GM12878 (cell line): ENCODE data around the gene PHF1. TPM values are rescaled to one million over a fixed set of nuclear protein-coding genes. Genes with fewer than 3 reads are reported as not detected.
A peak's percentile ranks its signal among the peaks of the same experiment; 100 is the strongest.

Experiments used
- ATAC-seq: fragments of 200-7000 bp; cut with Tn5 transposase; 3 replicates; pipeline ENCODE4 v1.9.1; 2020; ENCODE audit warnings: mild to moderate bottlenecking, moderate library complexity
- BruUV-seq: library from RNA; stranded (reverse); fragments of 400-500 nt; replicated peaks from 2 replicates; lab custom pipeline; 2021; lab: Mats Ljungman, UMichigan
- CTCF ChIA-PET: fragments of 300-600 bp; sonication (Branson Sonifier 250); formaldehyde crosslinking; extraction: SDS; loops from one replicate; lab custom pipeline; 2021; ENCODE audit warnings: inconsistent platforms; lab: Yijun Ruan, JAX
- POLR2A ChIA-PET: fragments of 350-600 bp; formaldehyde crosslinking; extraction: SDS; loops from one replicate; lab custom pipeline; 2021; ENCODE audit warnings: inconsistent platforms; lab: Charles Lee
- RAD21 ChIA-PET: fragments of 300-600 bp; sonication (Branson Sonifier 250); formaldehyde crosslinking; loops from one replicate; lab custom pipeline; 2023; ENCODE audit warnings: antibody characterized with exemption; ENCODE audit not compliant: unreplicated experiment; lab: Charles Lee
- SMC1A ChIA-PET: fragments of 300-600 bp; sonication (Branson Sonifier 250); formaldehyde crosslinking; loops from one replicate; lab custom pipeline; 2023; ENCODE audit not compliant: unreplicated experiment, uncharacterized antibody; lab: Charles Lee
- DNase-seq: peaks from one replicate; pipeline ENCODE4 v3.0.0-alpha.2; 2011; ENCODE audit warnings: low read depth, low spot score
- FAIRE-seq: peaks from 3 replicates; lab custom pipeline; 2011; peaks lifted over from hg19 to GRCh38; lab: Jason Lieb, UNC
- H2AFZ ChIP-seq: 2 replicates; pipeline ENCODE4 v1.6.0; 2011; ENCODE audit warnings: low read depth, low read length, control low read depth; ENCODE audit not compliant: control insufficient read depth
- H3K27ac ChIP-seq: 2 replicates; pipeline ENCODE4 v1.5.1; 2011; ENCODE audit warnings: control low read depth; ENCODE audit not compliant: control insufficient read depth, insufficient read depth
- H3K27me3 ChIP-seq, 2 experiments: replicated peaks in 1 of 2; 2 replicates each; pipeline versions ENCODE4 v1.6.0 to v1.6.1; 2011; ENCODE audit warnings: low read length in 1 of 2; ENCODE audit not compliant: control insufficient read depth in 2 of 2, insufficient read depth in 2 of 2
- H3K36me3 ChIP-seq, 2 experiments: 2 replicates each; pipeline ENCODE4 v1.5.1; 2011; ENCODE audit warnings: low read length in 1 of 2; ENCODE audit not compliant: control insufficient read depth in 2 of 2, insufficient read depth in 2 of 2
- H3K4me1 ChIP-seq: 2 replicates; pipeline ENCODE4 v1.6.1; 2011; ENCODE audit warnings: mild to moderate bottlenecking, low read length, moderate library complexity, mixed read lengths; ENCODE audit not compliant: control insufficient read depth, insufficient read depth
- H3K4me2 ChIP-seq: 2 replicates; pipeline ENCODE4 v1.6.0; 2011; ENCODE audit warnings: control low read depth; ENCODE audit not compliant: control insufficient read depth, insufficient read depth
- H3K4me3 ChIP-seq: fragments of 200-600 bp; sonication (generic); 2 replicates; pipeline ENCODE4 v1.5.1; 2016
- H3K79me2 ChIP-seq: 2 replicates; pipeline ENCODE4 v1.6.0; 2011; ENCODE audit warnings: low read length; ENCODE audit not compliant: control insufficient read depth, insufficient read depth
- H3K9ac ChIP-seq: 2 replicates; pipeline ENCODE4 v1.8.0; 2011; ENCODE audit warnings: low read length, control low read depth, mixed read lengths; ENCODE audit not compliant: control insufficient read depth, insufficient read depth
- H3K9me3 ChIP-seq: replicated peaks from 3 replicates; pipeline ENCODE4 v1.5.1; 2011; ENCODE audit warnings: mild to moderate bottlenecking, low read length; ENCODE audit not compliant: control insufficient read depth, insufficient read depth
- H4K20me1 ChIP-seq: 2 replicates; pipeline ENCODE4 v1.6.0; 2011; ENCODE audit not compliant: control insufficient read depth, insufficient read depth
- ELK1 ChIP-seq: IDR thresholded peaks from 2 replicates; pipeline ENCODE4 v1.6.1; 2012; ENCODE audit warnings: low read depth, low read length, improper control_type of control experiment
- KLF5 ChIP-seq: fragments of 450-650 bp; IDR thresholded peaks from 2 replicates; pipeline ENCODE4 v1.6.1; 2014; ENCODE audit warnings: mild to moderate bottlenecking; ENCODE audit not compliant: partially characterized antibody
- MEF2A ChIP-seq: IDR thresholded peaks from 2 replicates; pipeline ENCODE4 v1.6.1; 2011; ENCODE audit warnings: low read depth, mild to moderate bottlenecking, low read length, moderate library complexity; ENCODE audit not compliant: insufficient read depth
- MXI1 ChIP-seq: fragments of 150-350 bp; IDR thresholded peaks from 2 replicates; pipeline ENCODE4 v1.6.1; 2011; ENCODE audit warnings: low read depth, mild to moderate bottlenecking, inconsistent platforms, low read length, improper control_type of control experiment
- PAX8 ChIP-seq: fragments of 450-650 bp; IDR thresholded peaks from 2 replicates; pipeline ENCODE4 v1.6.1; 2017; ENCODE audit warnings: mild to moderate bottlenecking, moderate library complexity
- WGBS: methylation state at CpG from one replicate; pipeline ENCODE4 v1.1.6; 2016; ENCODE audit warnings: low lambda C conversion rate; ENCODE audit not compliant: insufficient replicate concordance, insufficient coverage; ENCODE audit errors: missing lambda C conversion rate; 5-methylcytosine and 5-hydroxymethylcytosine counted together
- in situ Hi-C: fragments of 300-500 bp; cut with MboI; formaldehyde crosslinking; loops from 9 replicates; pipeline ENCODE4 v1.14.3; 2018; ENCODE audit warnings: mixed read lengths
- intact Hi-C: fragments of 100-400 bp; cut with micrococcal nuclease; formaldehyde crosslinking; loops from one replicate; pipeline ENCODE4 v1.14.2; 2022; ENCODE audit not compliant: unreplicated experiment
- polyA plus RNA-seq, 11 experiments: library from polyadenylated mRNA; depleted of rRNA in 4 of 11; unstranded in 6 of 11; stranded (reverse) in 5 of 11; fragments of >200 nt; fragmentation: Nextera tagmentation in 4 of 11; fragmentation: Illumina TruSeq in 1 of 11; extraction: Ambion mirVana in 4 of 11; extraction: Trizol in 1 of 11; gene quantifications; 1 replicate in 1 of 11; 2 replicates in 10 of 11; pipeline versions ENCODE4 v1.2.1 to v1.2.3, GENCODE V29; 2011 to 2016; ENCODE audit warnings: inconsistent platforms in 2 of 11, missing spikeins in 2 of 11, low read depth in 1 of 11
- total RNA-seq, 4 experiments: library from RNA; depleted of rRNA in 3 of 4; stranded (reverse); fragments of >200 nt in 3 of 4; fragmentation: Illumina TruSeq in 1 of 4; extraction: Trizol in 1 of 4; gene quantifications; 2 replicates each; pipeline versions ENCODE4 v1.2.1 to v1.2.3, GENCODE V29; 2013 to 2021
- TF ChIP-seq, protein P1 (sequence below): fragments of 450-650 bp; IDR thresholded peaks from 2 replicates; pipeline ENCODE4 v1.6.1; 2014; ENCODE audit warnings: mild to moderate bottlenecking

Gene PHF1
- total and polyA plus RNA-seq, 10 of the 15 experiments (the other 5 are each of a cell fraction or from before 2014, with no cell fraction given): 1.3 to 17.8 (median 6.2) TPM

DNA sequence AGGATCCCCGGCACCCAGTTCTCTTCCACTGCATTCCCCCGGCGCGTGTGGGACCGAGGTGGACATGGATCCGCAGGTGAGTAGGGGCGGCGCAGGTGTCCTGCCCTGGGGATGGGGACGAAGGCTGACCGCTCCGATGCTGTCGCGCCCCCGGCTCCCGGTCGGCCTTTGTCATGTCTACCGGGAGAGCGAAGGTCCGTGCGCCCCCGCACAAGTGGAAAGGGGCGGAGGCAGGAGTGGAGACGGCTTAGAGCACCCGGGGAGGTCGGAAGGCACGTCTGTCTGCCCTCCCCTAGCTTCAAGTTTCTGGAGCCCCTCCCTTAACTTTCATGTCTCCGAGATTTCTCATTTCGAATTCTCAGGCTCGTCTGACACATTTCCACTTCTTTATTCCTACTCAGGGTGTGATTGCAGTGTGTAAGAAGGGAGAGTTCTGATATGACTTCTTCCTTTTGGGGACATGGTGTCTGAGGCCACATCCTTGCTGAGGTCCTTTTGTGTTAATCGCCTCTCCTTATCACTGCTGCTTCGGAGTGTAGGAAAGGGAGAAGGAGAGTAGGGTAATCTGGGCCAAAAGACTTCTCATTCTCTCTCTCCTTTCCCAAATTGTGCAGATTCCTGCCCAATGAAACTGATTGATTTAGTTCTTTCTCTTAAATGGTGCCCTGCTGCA is 18.8 kb upstream of the PHF1 start (continued):
- TF ChIP-seq, protein P1, sequence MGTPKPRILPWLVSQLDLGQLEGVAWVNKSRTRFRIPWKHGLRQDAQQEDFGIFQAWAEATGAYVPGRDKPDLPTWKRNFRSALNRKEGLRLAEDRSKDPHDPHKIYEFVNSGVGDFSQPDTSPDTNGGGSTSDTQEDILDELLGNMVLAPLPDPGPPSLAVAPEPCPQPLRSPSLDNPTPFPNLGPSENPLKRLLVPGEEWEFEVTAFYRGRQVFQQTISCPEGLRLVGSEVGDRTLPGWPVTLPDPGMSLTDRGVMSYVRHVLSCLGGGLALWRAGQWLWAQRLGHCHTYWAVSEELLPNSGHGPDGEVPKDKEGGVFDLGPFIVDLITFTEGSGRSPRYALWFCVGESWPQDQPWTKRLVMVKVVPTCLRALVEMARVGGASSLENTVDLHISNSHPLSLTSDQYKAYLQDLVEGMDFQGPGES: no peak
- no peak for TF ChIP-seq ELK1

DNA sequence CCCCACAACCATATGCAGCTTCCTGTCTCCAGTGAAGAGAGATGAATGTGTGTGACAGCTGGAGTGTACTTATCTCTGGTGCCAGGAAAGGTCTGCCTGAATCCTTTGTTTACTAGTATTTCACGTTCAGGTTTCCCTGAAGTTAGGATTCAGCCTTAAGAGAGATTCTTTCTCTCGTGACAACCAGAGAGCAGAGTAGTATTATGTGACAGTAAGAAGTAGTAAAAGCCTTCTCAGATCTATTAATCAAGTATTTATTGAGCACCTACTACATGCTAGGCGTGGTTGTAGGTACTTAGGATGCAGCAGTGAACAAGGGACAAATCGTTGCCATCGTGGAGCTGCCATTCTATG is 18.2 kb upstream of the PHF1 start:
- intact Hi-C loops (loop anchor here (5.0 kb wide), 1 partner anchor 115 kb away; the partner anchor contains the start of gene B3GALT4), in situ Hi-C loops (no loop called here)
- CTCF ChIA-PET: no interaction called here
- Histone ChIP-seq H3K4me3 (peak overlapping the region; percentile 74), H3K9ac (peak overlapping the region; percentile 94), H3K4me2 (peak overlapping the region; percentile 97), H3K4me1 (peaks cover 6% of the 10 kb centered on the region), H3K27me3 (no peaks in the 10 kb centered on the region), H4K20me1 (no peaks in the 10 kb centered on the region), H3K27ac (peak overlapping the region; percentile 91), H3K9me3 (no peaks in the 10 kb centered on the region), H3K79me2 (peaks cover 54% of the 10 kb centered on the region), H2AFZ (peak overlapping the region; percentile 42), H3K36me3 (peaks cover 0 to 2% of the 10 kb centered on the region in 2 experiments; a peak in 1 of 4 replicates)
- DNase-seq (no peak), ATAC-seq (peak; percentile 5; the same call in 2 of the 3 replicates), FAIRE-seq (no peak)
- SMC1A ChIA-PET: interaction anchor here (1.6 kb wide), 1 partner anchor 115 kb away, joined by 3 read pairs; the partner anchor contains the start of gene B3GALT4
- TF ChIP-seq PAX8 (no peak), KLF5 (no peak), MEF2A (no peak), MXI1 (no peak)
- WGBS: 2% methylated on average over 5 of the region's 5 CpGs
- POLR2A ChIA-PET: interaction anchor here (0.6 to 1.1 kb wide), 3 partner anchors 26 to 103 kb away, joined by 3 to 4 read pairs (median 4); partner anchors contain the start of gene SYNGAP1
- RAD21 ChIA-PET: interaction anchor here (1.3 to 2.4 kb wide), 2 partner anchors 34 to 62 kb away, joined by 3 to 7 read pairs; partner anchors contain the start of gene ZBTB9
- BruUV-seq: TSS peak; percentile 76
